Fibroblast of lung (primary cell): ENCODE measurements around the gene NCBP3. TPM values are rescaled to one million over a fixed set of nuclear protein-coding genes. Genes with fewer than 3 reads are reported as not detected.

ENCODE experiments used
- DNase-seq, 2 donors: peaks; one replicate each; pipeline versions ENCODE4 v3.0.0 to v3.0.0-alpha.2; 2010; ENCODE audit warnings: low read depth in 2 of 2
- H2AFZ ChIP-seq: 2 replicates; pipeline ENCODE4 v1.5.1; 2012; ENCODE audit warnings: low read length, control low read depth, inconsistent platforms
- H3K27ac ChIP-seq: 2 replicates; pipeline ENCODE4 v1.5.1; 2011; ENCODE audit warnings: low read length, control low read depth; ENCODE audit not compliant: insufficient read depth
- H3K27me3 ChIP-seq: 2 replicates; pipeline ENCODE4 v1.5.1; 2011; ENCODE audit warnings: mild to moderate bottlenecking, low read length; ENCODE audit not compliant: control insufficient read depth, insufficient read depth
- H3K36me3 ChIP-seq: 2 replicates; pipeline ENCODE4 v1.5.1; 2011; ENCODE audit warnings: low read length; ENCODE audit not compliant: control insufficient read depth, insufficient read depth
- H3K4me1 ChIP-seq: 2 replicates; pipeline ENCODE4 v1.5.1; 2011; ENCODE audit warnings: low read length; ENCODE audit not compliant: control insufficient read depth, insufficient read depth; ENCODE audit errors: extremely low read depth
- H3K4me2 ChIP-seq: 2 replicates; pipeline ENCODE4 v1.5.1; 2011; ENCODE audit warnings: low read length, control low read depth; ENCODE audit not compliant: insufficient read depth; ENCODE audit errors: extremely low read depth
- H3K4me3 ChIP-seq, 4 experiments: fragments of 200-600 bp in 1 of 4; sonication (generic) in 1 of 4; replicated peaks in 1 of 4; 2 replicates each; pipeline ENCODE4 v1.5.1; 2011 to 2016; ENCODE audit warnings: low read length in 4 of 4, low read depth in 3 of 4, mild to moderate bottlenecking in 3 of 4, control low read depth in 2 of 4, inconsistent platforms in 1 of 4, mixed read lengths in 1 of 4; ENCODE audit not compliant: insufficient read depth in 1 of 4; ENCODE audit errors: control extremely low read depth in 1 of 4
- H3K79me2 ChIP-seq: 2 replicates; pipeline ENCODE4 v1.5.1; 2012; ENCODE audit warnings: mild to moderate bottlenecking, low read length, inconsistent platforms; ENCODE audit not compliant: control insufficient read depth, insufficient read depth
- H3K9ac ChIP-seq: 2 replicates; pipeline ENCODE4 v1.5.1; 2011; ENCODE audit warnings: mild to moderate bottlenecking, low read length, control low read depth; ENCODE audit not compliant: insufficient read depth
- H3K9me3 ChIP-seq: 2 replicates; pipeline ENCODE4 v1.5.1; 2012; ENCODE audit warnings: low read depth, low read length; ENCODE audit not compliant: control insufficient read depth, insufficient read depth
- H4K20me1 ChIP-seq: 2 replicates; pipeline ENCODE4 v1.5.1; 2011; ENCODE audit warnings: low read length; ENCODE audit not compliant: control insufficient read depth, insufficient read depth; ENCODE audit errors: extremely low read depth
- EZH2 ChIP-seq: IDR thresholded peaks from 2 replicates; pipeline ENCODE4 v1.5.1; 2012; ENCODE audit warnings: low read length, control low read depth, mild to moderate bottlenecking; ENCODE audit errors: missing control alignments
- polyA plus RNA-seq, 2 donors: library from polyadenylated mRNA; depleted of rRNA in 1 of 2; stranded (reverse) in 1 of 2; unstranded in 1 of 2; fragments of >200 nt; gene quantifications; 2 replicates each; pipeline ENCODE4 v1.2.1, GENCODE V29; 2011 to 2012; ENCODE audit warnings: missing spikeins in 1 of 2
- total RNA-seq: library from RNA; depleted of rRNA; stranded (reverse); fragments of >200 nt; gene quantifications from 2 replicates; pipeline ENCODE4 v1.2.1, GENCODE V29; 2014
- TF ChIP-seq, protein P1 (sequence below), 2 donors: IDR thresholded peaks in 1 of 2; conservative IDR thresholded peaks in 1 of 2; 1 replicate in 1 of 2; 2 replicates in 1 of 2; pipeline ENCODE4 v1.5.1; 2011 to 2012; ENCODE audit warnings: low read length in 2 of 2, control low read depth in 1 of 2, inconsistent platforms in 1 of 2, low read depth in 1 of 2, mild to moderate bottlenecking in 1 of 2

The NCBP3 gene
- total and polyA plus RNA-seq, 2 donors (not counting 1 experiment from before 2014, with no cell fraction given) = 20.4 to 23.3 TPM

GRCh38 chr17:3798273-3799180 lies 47.5 kb downstream of the NCBP3 start:
- no peaks in the 10 kb centered on the region for H3K36me3 ChIP-seq
- no peak overlapping the region for H2AFZ ChIP-seq
- H3K4me1 ChIP-seq = peaks cover 6% of the 10 kb centered on the region

DNA sequence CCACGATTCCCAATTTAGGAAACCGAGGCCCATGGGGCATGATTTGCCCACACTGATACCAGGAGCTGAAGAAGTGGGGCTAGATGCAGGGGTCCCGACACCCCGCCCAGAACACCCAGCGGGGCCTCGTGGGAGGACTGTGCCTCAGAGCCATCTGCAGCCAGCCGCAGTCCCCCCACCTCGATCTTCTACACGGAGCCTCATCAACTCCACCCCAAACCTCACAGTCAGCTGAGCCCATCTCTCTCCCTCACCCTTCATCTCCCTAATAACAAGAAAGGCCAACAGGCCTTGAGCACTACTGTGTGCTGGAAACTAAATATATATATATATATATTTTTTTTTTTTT lies 49.2 kb downstream of the NCBP3 start:
- no peak overlapping the region for H2AFZ ChIP-seq
- DNase-seq = no peak
- no peaks in the 10 kb centered on the region for H3K36me3 ChIP-seq
- TF ChIP-seq, protein P1, sequence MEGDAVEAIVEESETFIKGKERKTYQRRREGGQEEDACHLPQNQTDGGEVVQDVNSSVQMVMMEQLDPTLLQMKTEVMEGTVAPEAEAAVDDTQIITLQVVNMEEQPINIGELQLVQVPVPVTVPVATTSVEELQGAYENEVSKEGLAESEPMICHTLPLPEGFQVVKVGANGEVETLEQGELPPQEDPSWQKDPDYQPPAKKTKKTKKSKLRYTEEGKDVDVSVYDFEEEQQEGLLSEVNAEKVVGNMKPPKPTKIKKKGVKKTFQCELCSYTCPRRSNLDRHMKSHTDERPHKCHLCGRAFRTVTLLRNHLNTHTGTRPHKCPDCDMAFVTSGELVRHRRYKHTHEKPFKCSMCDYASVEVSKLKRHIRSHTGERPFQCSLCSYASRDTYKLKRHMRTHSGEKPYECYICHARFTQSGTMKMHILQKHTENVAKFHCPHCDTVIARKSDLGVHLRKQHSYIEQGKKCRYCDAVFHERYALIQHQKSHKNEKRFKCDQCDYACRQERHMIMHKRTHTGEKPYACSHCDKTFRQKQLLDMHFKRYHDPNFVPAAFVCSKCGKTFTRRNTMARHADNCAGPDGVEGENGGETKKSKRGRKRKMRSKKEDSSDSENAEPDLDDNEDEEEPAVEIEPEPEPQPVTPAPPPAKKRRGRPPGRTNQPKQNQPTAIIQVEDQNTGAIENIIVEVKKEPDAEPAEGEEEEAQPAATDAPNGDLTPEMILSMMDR (conservative IDR thresholded peaks at IDR 0.05 in 1 of 2, IDR thresholded peaks at IDR 0.05 in 1 of 2; ENCODE audit: low read depth in 1 of 2, low read length in 2 of 2) = no peak
- TF ChIP-seq EZH2 = no peak
- H3K27me3 ChIP-seq = no peaks in the 10 kb centered on the region
- H3K9ac ChIP-seq = no peak overlapping the region
- no peak overlapping the region for H3K27ac ChIP-seq
- no peaks in the 10 kb centered on the region for H3K9me3 ChIP-seq
- H3K79me2 ChIP-seq = no peaks in the 10 kb centered on the region
- no peaks in the 10 kb centered on the region for H4K20me1 ChIP-seq
- no peak overlapping the region for H3K4me2 ChIP-seq
- H3K4me1 ChIP-seq = peaks cover 2% of the 10 kb centered on the region
- no peak overlapping the region for H3K4me3 ChIP-seq

More at GRCh38 chr17:3798273-3799180, 47.5 kb downstream of the NCBP3 start:
- H3K9me3 ChIP-seq = no peaks in the 10 kb centered on the region
- H3K79me2 ChIP-seq = no peaks in the 10 kb centered on the region
- no peak overlapping the region for H3K27ac ChIP-seq
- no peak for TF ChIP-seq EZH2
- TF ChIP-seq, protein P1 (conservative IDR thresholded peaks at IDR 0.05 in 1 of 2, IDR thresholded peaks at IDR 0.05 in 1 of 2; ENCODE audit: low read depth in 1 of 2, low read length in 2 of 2) = no peak
- H4K20me1 ChIP-seq = no peaks in the 10 kb centered on the region
- H3K27me3 ChIP-seq = no peaks in the 10 kb centered on the region
- no peak for DNase-seq
- no peak overlapping the region for H3K4me2 ChIP-seq
- no peak overlapping the region for H3K4me3 ChIP-seq
- no peak overlapping the region for H3K9ac ChIP-seq

DNA sequence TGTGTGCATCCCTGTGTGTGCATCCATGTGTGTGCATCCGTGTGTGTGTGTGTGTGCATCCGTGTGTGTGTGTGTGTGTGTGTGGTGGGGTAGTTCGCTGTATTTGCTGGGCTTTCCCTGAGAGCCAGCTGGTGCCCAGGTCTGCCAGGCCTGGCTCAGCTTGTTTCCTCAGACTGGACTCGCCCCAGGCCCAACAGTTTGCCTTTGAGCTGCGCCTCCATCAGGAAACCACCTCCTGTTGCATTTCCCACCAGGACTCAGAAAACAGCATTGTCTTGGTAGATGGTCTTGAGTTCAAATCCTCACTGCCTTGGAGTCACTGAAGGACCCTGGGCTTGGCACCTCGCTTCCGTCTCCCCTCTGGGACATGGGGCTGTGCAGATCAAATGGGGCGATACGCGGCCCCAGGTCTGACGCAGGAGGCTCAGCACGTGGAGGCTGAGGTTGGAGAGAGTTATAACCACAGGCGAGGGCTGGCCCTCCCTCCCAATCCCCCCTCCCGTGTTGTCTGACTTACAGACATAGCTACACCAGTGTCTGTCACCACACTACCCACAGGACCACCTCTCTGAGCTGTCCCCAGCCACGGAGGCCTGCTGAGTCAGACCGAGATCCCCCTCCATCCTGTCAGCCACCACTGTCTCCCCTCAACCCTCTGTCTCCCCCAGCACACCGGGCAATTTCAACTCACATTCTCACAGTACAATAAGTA lies 49.8 kb downstream of the NCBP3 start:
- no peak overlapping the region for H3K9ac ChIP-seq
- no peaks in the 10 kb centered on the region for H3K79me2 ChIP-seq
- no peak overlapping the region for H3K27ac ChIP-seq
- H4K20me1 ChIP-seq = no peaks in the 10 kb centered on the region
- no peaks in the 10 kb centered on the region for H3K36me3 ChIP-seq
- peak in 1 of 2 donors; percentile 40 for DNase-seq
- TF ChIP-seq EZH2 = no peak
- TF ChIP-seq, protein P1 (conservative IDR thresholded peaks at IDR 0.05 in 1 of 2, IDR thresholded peaks at IDR 0.05 in 1 of 2; ENCODE audit: low read depth in 1 of 2, low read length in 2 of 2) = no peak
- H3K9me3 ChIP-seq = no peaks in the 10 kb centered on the region
- peaks cover 2% of the 10 kb centered on the region for H3K4me1 ChIP-seq
- H2AFZ ChIP-seq = no peak overlapping the region
- H3K4me2 ChIP-seq = no peak overlapping the region
- no peaks in the 10 kb centered on the region for H3K27me3 ChIP-seq
- no peak overlapping the region for H3K4me3 ChIP-seq
